Thyroid gland (tissue), 4 donors: ENCODE measurements around the gene LGR4.

Experiments
- CTCF ChIP-seq, 6 experiments: fragments of 200-600 bp in 3 of 6; fragments of 450-650 bp in 3 of 6; sonication (generic) in 3 of 6; IDR thresholded peaks; one replicate each; pipeline ENCODE4 v1.5.1; 2016 to 2019; ENCODE audit warnings: antibody characterized with exemption in 6 of 6, mild to moderate bottlenecking in 2 of 6, inconsistent platforms in 1 of 6, moderate library complexity in 1 of 6
- POLR2A ChIP-seq, 2 donors: fragments of 450-650 bp; IDR thresholded peaks; one replicate each; pipeline ENCODE4 v1.6.1; 2017; ENCODE audit warnings: antibody characterized with exemption in 2 of 2, mild to moderate bottlenecking in 2 of 2, moderate library complexity in 1 of 2

GRCh38 chr11:27455667-27456066 is 16.9 kb downstream of the LGR4 start:
- TF ChIP-seq CTCF (IDR thresholded peaks at IDR 0.05) (no peak), POLR2A (IDR thresholded peaks at IDR 0.05) (no peak)
